ENCODE results near the gene KIF19.
"Not testable (repeated sequence)": the region's sequence is repeated elsewhere in the genome, so short reads cannot be mapped to it uniquely, and the experiment has no call there.

The KIF19 gene

GRCh38 chr17:74389937-74390679, 64.1 kb downstream of the KIF19 start:
- no peak for DNase-seq (ENCODE audit: low spot score)

DNA sequence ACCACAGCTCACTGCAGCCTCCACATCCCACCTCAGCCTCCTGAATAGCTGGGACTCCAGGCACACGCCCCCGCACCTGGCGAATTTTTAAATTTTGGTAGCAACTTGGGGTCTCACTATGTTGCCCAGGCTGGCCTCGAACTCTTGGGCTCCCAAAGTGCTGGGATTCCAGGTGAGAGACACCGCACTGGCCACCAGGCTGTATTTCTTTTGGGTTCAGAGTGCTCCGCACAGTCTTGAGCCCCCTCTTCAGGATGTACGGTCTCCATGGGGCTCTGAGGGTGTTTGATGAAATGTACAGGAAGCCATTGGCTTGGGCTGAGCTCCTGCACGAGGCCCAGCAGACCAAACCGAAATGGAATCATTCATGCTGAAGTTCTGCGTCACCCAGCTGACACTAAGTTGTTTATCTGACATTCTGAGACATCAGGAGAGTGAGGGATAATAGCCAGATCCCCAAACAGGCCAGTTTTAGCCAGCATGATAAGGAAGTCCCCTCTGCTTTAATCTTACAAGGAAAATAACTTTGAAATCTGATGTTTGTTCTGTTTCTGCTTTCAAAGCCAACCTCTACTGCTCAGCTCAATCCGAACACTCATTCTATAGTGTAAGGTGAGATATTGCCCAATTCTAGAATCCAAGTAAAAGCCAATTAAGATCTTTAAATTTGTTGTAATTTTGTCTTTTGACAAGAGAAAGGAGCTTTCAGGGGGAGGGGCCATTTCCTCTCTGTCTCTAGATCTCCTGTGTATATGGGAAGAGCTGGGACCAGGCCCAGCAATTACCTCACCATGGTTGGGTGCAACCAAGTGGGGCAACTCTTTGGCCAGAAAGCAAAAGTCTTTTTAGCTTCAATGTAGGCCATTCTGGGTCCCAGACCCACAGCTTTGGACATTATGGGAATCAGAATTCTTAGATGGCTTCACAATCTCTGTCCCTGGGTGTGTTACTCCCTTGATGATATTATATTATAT, 64.9 kb downstream of the KIF19 start:
- DNase-seq (ENCODE audit: low spot score), result no peak

DNA sequence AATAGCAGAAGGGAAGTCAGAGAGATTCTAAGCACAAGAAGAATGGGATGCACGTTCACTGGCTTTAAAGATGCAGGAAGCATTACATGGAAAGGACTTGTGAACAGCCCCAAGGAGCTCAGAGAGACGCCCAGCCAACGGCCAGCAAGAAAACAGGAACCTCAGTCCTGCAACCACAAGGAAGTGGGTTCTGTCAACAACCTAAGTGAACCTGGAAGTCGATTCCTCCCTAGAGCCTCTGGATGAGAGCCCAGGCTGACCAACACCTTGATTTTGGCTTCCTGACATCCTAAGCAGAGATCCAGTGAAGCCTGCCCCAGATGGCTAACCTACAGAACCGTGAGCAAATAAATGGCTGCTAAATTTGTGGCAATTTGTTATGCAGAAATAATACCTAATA, 65.7 kb downstream of the KIF19 start:
- no peak for DNase-seq (ENCODE audit: low spot score)

DNA sequence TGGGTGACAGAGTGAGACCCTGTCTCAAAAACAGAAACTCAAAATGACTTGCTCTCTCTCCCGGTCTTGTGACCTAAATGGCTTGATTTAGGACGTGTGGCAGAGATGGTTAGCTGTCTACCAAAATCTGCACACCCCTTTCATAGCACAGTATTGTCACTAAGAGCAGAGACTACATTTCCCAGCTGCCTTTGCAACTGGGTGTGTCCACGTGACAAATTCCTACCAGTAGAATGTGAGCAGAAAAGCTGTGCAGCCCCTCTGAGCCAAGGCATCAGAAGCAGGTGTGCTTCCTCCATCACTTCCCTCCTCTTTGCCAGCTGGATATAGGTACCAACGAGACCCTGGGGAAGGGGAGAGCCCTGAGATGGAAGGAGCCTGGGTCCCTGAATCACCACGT, 66.8 kb downstream of the KIF19 start:
- no peak for DNase-seq (ENCODE audit: low spot score)

DNA sequence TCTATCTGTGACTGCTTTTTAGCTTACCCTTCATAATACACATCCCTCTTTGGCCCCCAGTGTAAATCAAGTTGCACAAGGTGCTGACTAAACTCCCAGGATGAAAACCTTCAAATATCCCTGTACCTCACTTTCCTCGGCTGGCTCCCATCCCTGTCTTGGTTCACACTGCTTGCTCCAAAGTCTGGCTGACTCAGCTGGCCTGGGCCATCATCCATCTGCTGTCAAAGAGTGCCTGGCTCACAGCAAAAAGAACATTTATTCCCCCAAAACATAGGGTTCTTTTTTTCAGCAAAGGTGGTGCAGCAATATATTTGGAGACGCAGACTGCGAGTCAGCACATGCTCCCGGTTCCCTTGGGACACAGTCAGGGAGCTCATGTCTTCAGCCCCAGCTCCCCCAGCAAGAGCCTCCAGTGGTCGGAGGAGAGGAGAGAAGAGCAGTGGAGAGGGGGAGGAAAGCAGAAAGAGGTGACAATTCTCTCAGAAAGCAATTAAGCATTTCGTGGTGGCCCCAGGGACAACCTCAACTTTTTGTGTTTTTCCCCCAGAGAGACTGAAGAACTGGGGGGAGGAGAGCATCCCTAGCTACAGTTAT, 67.4 kb downstream of the KIF19 start:
- DNase-seq (ENCODE audit: low spot score), result no peak

GRCh38 chr17:74394275-74394950, 68.4 kb downstream of the KIF19 start:
- DNase-seq (ENCODE audit: low spot score), result no peak

GRCh38 chr17:74394977-74395376, 69.0 kb downstream of the KIF19 start:
- no peak for DNase-seq (ENCODE audit: low spot score)

- DNase-seq (ENCODE audit: low spot score), result no peak
Observed at GRCh38 chr17:74396567-74396966, 70.5 kb downstream of the KIF19 start.

GRCh38 chr17:74402048-74402447, 76.0 kb downstream of the KIF19 start:
- DNase-seq (ENCODE audit: low spot score), result no peak

- DNase-seq (ENCODE audit: low spot score), result no peak
Observed at GRCh38 chr17:74403512-74404137, 77.6 kb downstream of the KIF19 start.

GRCh38 chr17:74404218-74404617, 78.2 kb downstream of the KIF19 start:
- no peak for DNase-seq (ENCODE audit: low spot score)

GRCh38 chr17:74404789-74405188, 78.8 kb downstream of the KIF19 start:
- no peak for DNase-seq (ENCODE audit: low spot score)

- not testable (repeated sequence) for DNase-seq (ENCODE audit: low spot score)
Observed at GRCh38 chr17:74405311-74405710, 79.3 kb downstream of the KIF19 start.

All from GM03348 (cell line).